Stimulated activated CD4-positive, alpha-beta T cell treated with anti-CD3 and anti-CD28 coated beads, Interleukin-15, amount 100 ng/mL, for 1 hour (primary cell): ENCODE measurements around the gene KLHDC1.
"Not testable (repeated sequence)": the region's sequence is repeated elsewhere in the genome, so short reads cannot be mapped to it uniquely, and the experiment has no call there.

Experiments
- DNase-seq, 2 donors: peaks; one replicate each; pipeline ENCODE4 v3.0.0-alpha.2; 2020; ENCODE audit warnings: low read depth in 1 of 2, low spot score in 1 of 2

KLHDC1 gene, protein sequence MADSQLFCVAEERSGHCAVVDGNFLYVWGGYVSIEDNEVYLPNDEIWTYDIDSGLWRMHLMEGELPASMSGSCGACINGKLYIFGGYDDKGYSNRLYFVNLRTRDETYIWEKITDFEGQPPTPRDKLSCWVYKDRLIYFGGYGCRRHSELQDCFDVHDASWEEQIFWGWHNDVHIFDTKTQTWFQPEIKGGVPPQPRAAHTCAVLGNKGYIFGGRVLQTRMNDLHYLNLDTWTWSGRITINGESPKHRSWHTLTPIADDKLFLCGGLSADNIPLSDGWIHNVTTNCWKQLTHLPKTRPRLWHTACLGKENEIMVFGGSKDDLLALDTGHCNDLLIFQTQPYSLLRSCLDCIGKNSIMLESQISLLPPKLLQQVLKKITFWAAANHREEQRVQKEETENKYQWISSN

GRCh38 chr14:49692811-49693734, at the start of gene KLHDC1:
Gene KLHDC1 (plus strand): TSS chr14:49693120. CDS start chr14:49693195, 75 bp downstream.
- DNase-seq = peak; percentile 60 to 61

DNA sequence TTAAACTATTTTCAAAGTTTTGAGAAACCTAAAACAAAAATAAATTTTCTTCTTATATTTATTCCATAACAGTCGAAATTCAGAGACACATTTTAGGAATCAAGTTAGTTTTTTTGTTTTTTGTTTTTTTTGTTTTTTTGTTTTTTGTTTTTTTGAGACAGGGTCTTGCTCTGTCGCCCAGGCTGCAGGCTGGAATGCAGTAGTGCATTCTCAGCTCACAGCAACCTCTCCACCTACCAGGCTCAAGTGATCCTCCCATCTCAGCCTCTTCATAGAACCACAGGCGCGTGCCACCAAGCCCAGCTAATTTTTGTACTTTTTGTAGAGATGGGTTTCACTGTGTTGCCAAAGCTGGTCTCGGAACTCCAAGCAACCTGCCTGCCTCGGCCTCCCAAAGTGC, 39.4 kb upstream of the KLHDC1 start:
- no peak for DNase-seq

DNA sequence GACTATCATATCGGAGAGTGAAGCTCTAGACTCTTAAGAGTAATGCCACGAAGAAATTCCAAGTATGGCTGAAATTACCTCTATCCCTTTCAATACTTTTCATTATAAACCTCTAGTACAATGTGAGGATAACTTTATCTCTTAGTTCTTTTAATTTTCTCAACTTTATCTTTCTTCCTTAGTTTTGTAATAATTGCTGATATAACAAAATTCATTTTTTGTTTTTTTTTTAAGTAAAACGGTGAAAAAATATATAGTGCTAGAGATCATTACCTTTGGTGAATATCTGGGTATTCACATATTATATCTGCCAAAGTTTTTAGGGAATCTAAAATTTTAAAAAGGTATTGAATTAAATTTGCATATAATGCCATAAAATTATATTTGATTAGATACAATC, 38.4 kb upstream of the KLHDC1 start:
- DNase-seq = no peak

DNA sequence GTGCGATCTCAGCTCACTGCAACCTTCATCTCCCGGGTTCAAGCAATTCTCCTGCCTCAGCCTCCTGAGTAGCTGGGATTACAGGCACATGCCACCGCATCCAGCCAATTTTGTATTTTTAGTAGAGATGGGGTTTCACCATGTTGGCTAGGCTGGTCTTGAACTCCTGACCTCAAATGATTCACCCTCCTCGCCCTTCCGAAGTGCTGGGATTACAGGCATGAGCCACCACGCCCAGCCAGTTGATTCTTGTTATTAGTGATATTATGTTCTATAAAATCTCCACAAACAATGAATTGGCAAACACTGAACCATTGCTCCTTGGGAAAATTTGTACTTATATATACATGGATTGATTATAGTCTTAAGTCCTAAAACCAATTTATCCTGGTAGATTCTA, 35.4 kb upstream of the KLHDC1 start:
- not testable (repeated sequence) for DNase-seq

DNA sequence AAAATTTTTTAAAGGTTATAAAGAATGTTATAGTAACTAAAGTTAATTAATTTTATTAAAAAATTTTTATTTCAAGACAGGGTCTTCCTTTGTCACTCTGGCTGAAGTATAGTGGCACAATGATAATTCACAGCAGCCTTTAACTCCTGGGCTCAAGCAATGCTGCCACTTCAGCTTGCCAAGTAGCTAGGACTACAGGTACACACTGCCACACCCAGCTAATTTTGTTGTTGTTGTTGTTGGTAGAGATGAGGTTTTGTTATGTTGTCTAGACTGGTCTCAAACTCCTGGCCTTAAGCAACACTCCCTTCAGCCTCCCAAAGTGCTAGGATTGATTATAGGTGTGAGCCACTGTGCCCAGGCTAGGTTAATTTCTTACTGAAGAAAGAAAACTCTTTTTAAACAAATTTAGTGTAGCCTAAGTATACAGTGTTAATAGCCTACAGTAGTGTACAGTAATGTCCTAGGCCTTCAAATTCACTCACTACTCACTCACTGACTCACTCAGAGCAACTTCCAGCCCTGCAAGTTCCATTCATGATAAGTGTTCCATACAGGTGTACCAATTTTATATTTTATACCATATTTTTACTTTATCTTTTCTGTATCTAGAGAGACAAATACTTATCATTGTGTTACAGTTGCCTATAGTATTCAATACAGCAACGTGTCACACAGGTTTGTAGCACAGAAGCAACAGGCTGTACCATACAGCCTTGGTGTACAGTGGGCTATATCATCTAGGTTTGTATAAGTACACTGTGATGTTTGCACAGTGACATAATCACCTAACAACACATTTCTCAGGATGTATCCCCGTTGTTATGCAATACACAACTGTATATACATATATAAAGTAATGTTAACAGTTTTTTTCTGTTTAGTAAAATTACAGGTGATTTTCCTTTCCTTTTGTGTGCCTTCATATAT, 33.1 kb upstream of the KLHDC1 start:
- no peak for DNase-seq

DNA sequence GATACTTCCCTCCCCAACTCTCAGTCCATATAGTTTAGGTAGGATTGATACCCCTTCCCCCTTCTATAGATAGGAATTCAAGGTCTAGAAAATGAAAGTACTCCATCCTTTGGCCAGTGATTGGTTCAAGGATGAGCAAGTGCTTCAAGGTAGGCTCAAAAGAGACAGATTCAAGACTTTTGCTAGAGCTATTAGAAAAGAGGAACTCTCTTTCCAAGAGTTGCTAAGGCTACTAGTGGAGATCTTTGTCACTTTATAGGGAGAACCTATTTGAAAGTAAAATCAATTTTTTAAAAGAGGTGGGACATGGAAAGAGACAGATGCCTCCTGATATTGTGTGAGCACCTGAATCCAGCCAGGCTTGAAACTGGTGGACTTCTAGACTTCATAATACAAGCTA, 22.4 kb upstream of the KLHDC1 start:
- no peak for DNase-seq

DNA sequence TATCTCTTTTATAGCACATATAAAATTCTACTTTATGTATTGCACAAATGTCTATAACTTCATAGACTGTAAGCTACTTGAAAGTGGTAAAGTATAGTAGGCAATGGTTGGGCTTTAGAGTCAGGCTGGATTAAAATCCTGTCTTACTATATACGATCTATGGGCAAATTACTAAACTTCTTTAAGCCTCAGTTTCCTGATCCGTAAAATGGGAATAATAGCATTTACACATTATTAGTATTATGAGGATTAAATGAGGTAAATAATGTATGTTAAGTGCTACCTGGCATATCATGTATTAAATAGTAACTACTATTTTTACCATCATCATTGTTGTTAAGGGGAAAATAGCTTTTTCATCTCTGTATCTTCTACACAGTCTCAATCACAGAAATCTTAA, 19.3 kb upstream of the KLHDC1 start:
- no peak for DNase-seq

GRCh38 chr14:49677643-49678042, 15.3 kb upstream of the KLHDC1 start:
- DNase-seq = no peak

DNA sequence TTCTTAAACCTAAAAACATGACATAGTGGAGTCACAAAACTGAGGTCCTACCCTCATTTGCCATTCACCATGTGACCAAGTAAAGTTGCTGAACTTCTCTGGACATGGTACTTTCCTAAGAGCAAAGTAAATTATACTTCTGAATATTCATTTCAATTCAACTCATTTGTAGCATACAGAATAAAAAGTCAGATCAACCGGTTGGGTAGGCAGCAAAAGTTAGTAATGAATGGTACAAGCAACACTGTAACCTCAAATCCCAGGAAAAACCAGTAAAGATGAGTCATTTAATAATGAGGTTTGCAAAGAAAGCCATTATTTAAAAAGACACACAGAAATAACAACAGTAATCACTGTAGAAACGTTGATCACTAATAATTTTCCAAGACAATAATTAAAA, 13.6 kb upstream of the KLHDC1 start:
- no peak for DNase-seq

GRCh38 chr14:49686425-49686824, 6.5 kb upstream of the KLHDC1 start:
- DNase-seq = no peak

GRCh38 chr14:49687942-49688700, 4.8 kb upstream of the KLHDC1 start, which contains the start of gene POLE2:
Gene POLE2 (minus strand): TSS chr14:49688214. CDS start chr14:49688203, 11 bp downstream.
- peak; percentile 35 to 76 for DNase-seq

- DNase-seq = no peak
Measured at GRCh38 chr14:49688701-49689030, 4.3 kb upstream of the KLHDC1 start.

GRCh38 chr14:49691031-49691430, 1.9 kb upstream of the KLHDC1 start:
- DNase-seq = no peak

DNA sequence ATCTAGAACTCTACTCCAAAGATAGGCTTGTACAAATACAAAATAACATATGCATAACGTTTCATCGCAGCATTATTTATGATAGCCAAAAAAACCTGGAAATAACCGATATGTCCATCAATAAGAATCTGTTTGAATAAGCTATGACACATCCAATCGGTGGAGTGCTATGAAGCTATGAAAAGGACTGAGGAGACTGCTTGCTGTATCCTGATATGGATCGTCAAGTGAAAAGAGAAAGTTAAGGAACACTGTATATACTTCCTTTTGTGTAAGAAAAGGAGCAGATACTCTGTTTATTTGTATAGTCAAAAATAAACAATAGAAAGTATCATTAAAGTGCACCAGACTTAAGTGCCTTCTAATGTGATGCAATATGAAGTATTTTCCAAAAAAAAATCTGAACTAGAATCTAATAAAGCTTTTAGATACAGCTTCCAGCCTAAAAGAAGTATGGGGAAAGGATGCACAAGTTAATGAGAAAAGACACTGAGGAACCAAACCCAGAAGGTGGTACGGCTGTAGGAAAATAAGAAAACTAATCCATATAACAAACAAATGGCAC, 645 bp upstream of the KLHDC1 start:
- DNase-seq = no peak

- DNase-seq = peak in 1 of 2 donors; percentile 3
Measured at GRCh38 chr14:49693735-49694124, 810 bp downstream of the KLHDC1 start.

- DNase-seq = no peak
Measured at GRCh38 chr14:49702725-49703124, 9.8 kb downstream of the KLHDC1 start.

DNA sequence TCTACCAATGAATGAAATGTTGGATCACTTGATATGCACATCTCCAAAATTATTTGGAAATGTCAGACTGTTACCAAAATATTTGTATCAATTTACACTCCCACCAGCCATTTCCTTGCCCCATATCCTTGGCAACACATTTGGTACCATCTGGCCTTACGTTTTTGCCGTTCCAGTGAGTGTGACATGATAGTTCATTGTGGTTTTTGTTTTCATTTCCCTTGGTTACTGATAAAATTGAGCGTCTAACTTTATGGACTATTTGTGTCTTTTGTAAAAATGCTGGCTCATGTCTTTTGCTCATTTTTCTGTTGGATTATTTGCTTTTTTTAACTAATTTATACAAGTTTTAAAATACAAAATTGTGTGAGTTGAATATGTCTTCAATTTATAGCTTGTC, 11.0 kb downstream of the KLHDC1 start:
- no peak for DNase-seq

- not testable (repeated sequence) for DNase-seq
Measured at GRCh38 chr14:49704471-49704870, 11.6 kb downstream of the KLHDC1 start.

- not testable (repeated sequence) for DNase-seq
Measured at GRCh38 chr14:49710993-49711392, 18.1 kb downstream of the KLHDC1 start.

DNA sequence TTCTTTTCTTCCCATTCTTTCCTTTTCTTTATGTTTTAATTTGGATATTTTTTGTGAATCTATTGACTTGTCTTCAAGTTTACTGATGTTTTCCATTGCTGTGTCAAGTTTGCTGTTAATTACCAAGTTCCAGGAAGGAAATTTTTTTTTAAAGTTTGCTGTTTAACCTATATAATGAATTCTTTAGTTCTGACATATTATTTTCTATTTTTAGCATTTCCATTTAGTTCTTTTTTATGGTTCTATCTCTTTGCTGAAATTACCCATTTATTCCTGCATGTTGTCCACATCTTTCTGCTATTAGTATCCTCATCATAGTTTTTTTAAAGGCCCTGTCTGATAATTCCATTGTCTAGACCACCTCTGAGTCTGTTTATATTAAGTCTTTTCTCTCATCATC, 27.8 kb downstream of the KLHDC1 start:
- DNase-seq = no peak
